Keratinocyte (primary cell): ENCODE data around the gene VRK2. TPM values are rescaled to one million over a fixed set of nuclear protein-coding genes. Genes with fewer than 3 reads are reported as not detected.

Experiments
- DNase-seq: peaks from one replicate; pipeline ENCODE4 v3.0.0-alpha.2; 2011; ENCODE audit warnings: low read depth, missing footprints, low spot score
- FAIRE-seq: peaks from 2 replicates; lab custom pipeline; 2011; peaks lifted over from hg19 to GRCh38; lab: Jason Lieb, UNC
- H2AFZ ChIP-seq: 2 replicates; pipeline ENCODE4 v1.6.0; 2012; ENCODE audit warnings: low read length, control low read depth, inconsistent platforms; ENCODE audit not compliant: control insufficient read depth
- H3K27ac ChIP-seq: 2 replicates; pipeline ENCODE4 v1.5.1; 2011; ENCODE audit warnings: low read length; ENCODE audit not compliant: control insufficient read depth, insufficient read depth
- H3K27me3 ChIP-seq: 3 replicates; pipeline ENCODE4 v1.6.0; 2011; ENCODE audit warnings: low read length; ENCODE audit not compliant: control insufficient read depth, insufficient read depth; ENCODE audit errors: extremely low read depth
- H3K36me3 ChIP-seq, 2 experiments: 2 replicates in 1 of 2; 3 replicates in 1 of 2; pipeline ENCODE4 v1.5.1; 2011; ENCODE audit warnings: low read length in 2 of 2, mild to moderate bottlenecking in 1 of 2; ENCODE audit not compliant: control insufficient read depth in 2 of 2, insufficient read depth in 2 of 2; ENCODE audit errors: extremely low read depth in 1 of 2
- H3K4me1 ChIP-seq: 3 replicates; pipeline ENCODE4 v1.5.1; 2011; ENCODE audit warnings: low read length; ENCODE audit not compliant: control insufficient read depth, insufficient read depth; ENCODE audit errors: extremely low read depth
- H3K4me2 ChIP-seq: 3 replicates; pipeline ENCODE4 v1.6.0; 2011; ENCODE audit warnings: low read depth, low read length; ENCODE audit not compliant: control insufficient read depth, insufficient read depth; ENCODE audit errors: extremely low read depth
- H3K4me3 ChIP-seq, 3 experiments: fragments of 200-600 bp in 1 of 3; sonication (generic) in 1 of 3; 2 replicates in 2 of 3; 3 replicates in 1 of 3; pipeline ENCODE4 v1.5.1; 2011 to 2016; ENCODE audit warnings: low read length in 3 of 3, mild to moderate bottlenecking in 3 of 3, control low read depth in 2 of 3, inconsistent platforms in 1 of 3, low read depth in 1 of 3, mixed read lengths in 1 of 3, mixed run types in 1 of 3, moderate library complexity in 1 of 3; ENCODE audit not compliant: control insufficient read depth in 2 of 3, insufficient read depth in 2 of 3; ENCODE audit errors: extremely low read depth in 1 of 3
- H3K79me2 ChIP-seq: 2 replicates; pipeline ENCODE4 v1.6.0; 2012; ENCODE audit warnings: low read length; ENCODE audit not compliant: control insufficient read depth, insufficient read depth
- H3K9ac ChIP-seq: 3 replicates; pipeline ENCODE4 v1.6.0; 2011; ENCODE audit warnings: low read length; ENCODE audit not compliant: control insufficient read depth, insufficient read depth; ENCODE audit errors: extremely low read depth
- H3K9me1 ChIP-seq: 3 replicates; pipeline ENCODE4 v1.6.0; 2011; ENCODE audit warnings: low read length; ENCODE audit not compliant: control insufficient read depth, insufficient read depth; ENCODE audit errors: extremely low read depth
- H3K9me3 ChIP-seq: 2 replicates; pipeline ENCODE4 v1.5.1; 2012; ENCODE audit warnings: low read depth, low read length; ENCODE audit not compliant: control insufficient read depth
- H4K20me1 ChIP-seq: 3 replicates; pipeline ENCODE4 v1.6.0; 2011; ENCODE audit warnings: low read length; ENCODE audit not compliant: control insufficient read depth, insufficient read depth; ENCODE audit errors: extremely low read depth
- EZH2 ChIP-seq: IDR thresholded peaks from one replicate; pipeline ENCODE4 v1.6.1; 2012; ENCODE audit warnings: inconsistent platforms, mild to moderate bottlenecking, low read length, moderate library complexity
- dilution Hi-C: fragments of 300-500 bp; cut with MboI; formaldehyde crosslinking; loops from one replicate; pipeline ENCODE4 v1.7.0; 2020; ENCODE audit warnings: low sequenced_read_pairs; ENCODE audit not compliant: extremely low pct_ligation_motif_present
- polyA plus RNA-seq, 5 experiments: library from polyadenylated mRNA; depleted of rRNA in 3 of 5; stranded (reverse) in 3 of 5; stranded (forward) in 1 of 5; unstranded in 1 of 5; fragments of >200 nt; gene quantifications; 1 replicate in 1 of 5; 2 replicates in 3 of 5; 3 replicates in 1 of 5; pipeline versions ENCODE4 v1.2.1 to v1.2.3, GENCODE V29; 2011 to 2012; ENCODE audit warnings: missing spikeins in 2 of 5, low read depth in 1 of 5, low replicate concordance in 1 of 5
- TF ChIP-seq, protein P1 (sequence below), 3 experiments: IDR thresholded peaks in 1 of 3; conservative IDR thresholded peaks in 1 of 3; optimal IDR thresholded peaks in 1 of 3; 2 replicates in 2 of 3; 3 replicates in 1 of 3; pipeline versions ENCODE3 to v1.5.1; 2011; ENCODE audit warnings: low read length in 3 of 3, mild to moderate bottlenecking in 3 of 3, moderate library complexity in 2 of 3, control low read depth in 1 of 3, inconsistent platforms in 1 of 3; ENCODE audit not compliant: insufficient read depth in 2 of 3; ENCODE audit errors: extremely low read depth in 1 of 3

VRK2 gene
- polyA plus RNA-seq, 1 donor (not counting 4 experiments of a cell fraction or from before 2014, with no cell fraction given): 27.6 TPM

- Histone ChIP-seq H3K9me3 (no peaks in the 10 kb centered on the region), H3K4me1 (peaks cover 3% of the 10 kb centered on the region), H4K20me1 (no peaks in the 10 kb centered on the region), H2AFZ (no peak overlapping the region), H3K27ac (no peak overlapping the region), H3K36me3 (no peaks in the 10 kb centered on the region), H3K4me3 (no peak overlapping the region), H3K4me2 (no peak overlapping the region), H3K9ac (no peak overlapping the region), H3K79me2 (no peaks in the 10 kb centered on the region), H3K9me1 (no peaks in the 10 kb centered on the region), H3K27me3 (no peaks in the 10 kb centered on the region)
- FAIRE-seq: no peak
- TF ChIP-seq EZH2: no peak
- TF ChIP-seq, protein P1, sequence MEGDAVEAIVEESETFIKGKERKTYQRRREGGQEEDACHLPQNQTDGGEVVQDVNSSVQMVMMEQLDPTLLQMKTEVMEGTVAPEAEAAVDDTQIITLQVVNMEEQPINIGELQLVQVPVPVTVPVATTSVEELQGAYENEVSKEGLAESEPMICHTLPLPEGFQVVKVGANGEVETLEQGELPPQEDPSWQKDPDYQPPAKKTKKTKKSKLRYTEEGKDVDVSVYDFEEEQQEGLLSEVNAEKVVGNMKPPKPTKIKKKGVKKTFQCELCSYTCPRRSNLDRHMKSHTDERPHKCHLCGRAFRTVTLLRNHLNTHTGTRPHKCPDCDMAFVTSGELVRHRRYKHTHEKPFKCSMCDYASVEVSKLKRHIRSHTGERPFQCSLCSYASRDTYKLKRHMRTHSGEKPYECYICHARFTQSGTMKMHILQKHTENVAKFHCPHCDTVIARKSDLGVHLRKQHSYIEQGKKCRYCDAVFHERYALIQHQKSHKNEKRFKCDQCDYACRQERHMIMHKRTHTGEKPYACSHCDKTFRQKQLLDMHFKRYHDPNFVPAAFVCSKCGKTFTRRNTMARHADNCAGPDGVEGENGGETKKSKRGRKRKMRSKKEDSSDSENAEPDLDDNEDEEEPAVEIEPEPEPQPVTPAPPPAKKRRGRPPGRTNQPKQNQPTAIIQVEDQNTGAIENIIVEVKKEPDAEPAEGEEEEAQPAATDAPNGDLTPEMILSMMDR (optimal IDR thresholded peaks at IDR 0.05 in 1 of 3, IDR thresholded peaks at IDR 0.05 in 1 of 3, conservative IDR thresholded peaks at IDR 0.05 in 1 of 3; ENCODE audit: extremely low read depth in 1 of 3, insufficient read depth in 2 of 3, low read length in 3 of 3): no peak
- dilution Hi-C loops: no loop called here
- DNase-seq: no peak
These were observed 19.6 kb upstream of the VRK2 start for GRCh38 chr2:58027029-58027428.

- H3K9ac ChIP-seq: no peak overlapping the region
- no peaks in the 10 kb centered on the region for H3K36me3 ChIP-seq
- H3K79me2 ChIP-seq: no peaks in the 10 kb centered on the region
- H3K27me3 ChIP-seq: no peaks in the 10 kb centered on the region
- H3K4me3 ChIP-seq: no peak overlapping the region
- no peak overlapping the region for H3K27ac ChIP-seq
- peak overlapping the region; percentile 8 for H2AFZ ChIP-seq
- H3K4me2 ChIP-seq: no peak overlapping the region
- dilution Hi-C loops: no loop called here
- H3K4me1 ChIP-seq: peaks cover 3% of the 10 kb centered on the region
- H3K9me3 ChIP-seq: no peaks in the 10 kb centered on the region
- no peaks in the 10 kb centered on the region for H4K20me1 ChIP-seq
- FAIRE-seq (peak; percentile 23), DNase-seq (no peak)
- TF ChIP-seq, protein P1 (optimal IDR thresholded peaks at IDR 0.05 in 1 of 3, IDR thresholded peaks at IDR 0.05 in 1 of 3, conservative IDR thresholded peaks at IDR 0.05 in 1 of 3; ENCODE audit: extremely low read depth in 1 of 3, insufficient read depth in 2 of 3, low read length in 3 of 3): no peak
- no peak for TF ChIP-seq EZH2
- no peaks in the 10 kb centered on the region for H3K9me1 ChIP-seq
These were observed 15.8 kb upstream of the VRK2 start for GRCh38 chr2:58030771-58031170.
